Measurements from ENCODE around the gene FES.
"Not testable (repeated sequence)": the region's sequence is repeated elsewhere in the genome, so short reads cannot be mapped to it uniquely, and the experiment has no call there.

Gene FES

DNA sequence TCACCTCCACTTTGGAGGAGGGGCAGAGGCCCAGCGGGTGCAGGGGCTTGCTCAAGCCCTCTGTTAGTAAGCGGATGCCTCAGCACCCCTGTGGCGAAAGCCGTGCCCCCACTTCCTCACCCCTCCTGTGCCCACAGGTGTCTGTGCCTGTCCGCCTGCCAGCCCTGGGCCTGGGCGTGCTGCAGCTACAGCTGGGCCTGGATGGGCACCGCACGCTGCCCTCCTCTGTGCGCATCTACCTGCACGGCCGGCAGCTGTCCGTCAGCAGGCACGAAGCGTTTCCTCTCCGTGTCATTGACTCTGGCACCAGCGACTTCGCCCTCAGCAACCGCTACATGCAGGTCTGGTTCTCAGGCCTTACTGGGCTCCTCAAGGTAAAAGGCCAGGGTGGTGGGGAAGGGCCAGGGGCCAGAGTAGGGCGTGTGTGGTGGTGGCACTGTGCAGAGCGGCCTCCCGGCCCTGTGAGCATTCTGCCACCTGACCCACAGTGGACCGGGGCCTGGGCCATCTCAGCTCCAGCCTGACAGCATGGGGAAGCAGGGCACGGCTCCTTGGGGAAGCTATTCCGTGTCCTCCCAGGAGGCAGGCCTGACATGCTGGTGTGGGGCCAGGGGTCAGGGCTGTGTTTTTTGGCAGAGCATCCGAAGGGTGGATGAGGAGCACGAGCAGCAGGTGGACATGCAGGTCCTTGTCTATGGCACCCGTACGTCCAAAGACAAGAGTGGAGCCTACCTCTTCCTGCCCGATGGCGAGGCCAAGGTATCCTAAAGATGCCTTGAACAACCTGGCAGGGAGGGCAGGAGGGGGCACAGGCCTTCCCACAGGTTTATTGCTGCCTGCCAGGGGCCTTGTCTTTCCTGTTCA, 27.8 kb downstream of the FES start:
- DNase-seq, result no peak

DNA sequence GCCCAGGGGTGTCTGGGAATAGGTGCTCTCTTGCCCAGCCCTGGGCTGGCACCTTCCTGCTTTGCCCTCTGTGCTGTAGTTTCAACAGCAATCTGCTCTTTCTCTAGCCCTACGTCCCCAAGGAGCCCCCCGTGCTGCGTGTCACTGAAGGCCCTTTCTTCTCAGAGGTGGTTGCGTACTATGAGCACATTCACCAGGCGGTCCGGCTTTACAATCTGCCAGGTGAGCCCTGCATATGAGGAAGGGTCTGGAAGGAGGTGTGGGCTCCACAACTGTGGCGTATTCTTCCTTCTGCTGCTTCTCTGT, 28.4 kb downstream of the FES start:
- DNase-seq, result no peak

DNA sequence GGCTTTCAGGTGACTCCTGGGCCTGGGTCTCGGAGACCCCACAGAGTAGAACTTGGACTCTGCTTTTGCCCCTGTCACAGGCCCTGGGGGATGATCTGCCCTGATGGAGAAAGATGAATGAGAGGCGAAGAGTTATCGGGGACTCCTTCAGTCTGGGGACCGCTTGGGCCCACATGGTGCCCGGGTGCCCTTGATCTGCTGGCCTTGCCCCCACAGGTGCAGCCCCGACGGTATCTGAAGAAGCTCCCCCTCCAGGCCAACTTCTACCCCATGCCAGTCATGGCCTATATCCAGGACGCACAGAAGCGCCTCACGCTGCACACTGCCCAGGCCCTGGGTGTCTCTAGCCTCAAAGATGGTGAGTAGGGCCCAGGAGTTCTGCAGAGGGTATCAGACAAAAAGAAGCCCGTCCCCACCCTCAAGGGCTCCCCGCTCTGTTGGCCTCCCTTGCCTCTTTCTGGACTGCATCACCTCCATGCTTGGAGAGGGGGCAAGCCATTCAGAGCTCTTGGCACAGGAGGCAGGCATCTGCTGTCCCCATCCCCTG, 29.2 kb downstream of the FES start:
- DNase-seq, result no peak

DNA sequence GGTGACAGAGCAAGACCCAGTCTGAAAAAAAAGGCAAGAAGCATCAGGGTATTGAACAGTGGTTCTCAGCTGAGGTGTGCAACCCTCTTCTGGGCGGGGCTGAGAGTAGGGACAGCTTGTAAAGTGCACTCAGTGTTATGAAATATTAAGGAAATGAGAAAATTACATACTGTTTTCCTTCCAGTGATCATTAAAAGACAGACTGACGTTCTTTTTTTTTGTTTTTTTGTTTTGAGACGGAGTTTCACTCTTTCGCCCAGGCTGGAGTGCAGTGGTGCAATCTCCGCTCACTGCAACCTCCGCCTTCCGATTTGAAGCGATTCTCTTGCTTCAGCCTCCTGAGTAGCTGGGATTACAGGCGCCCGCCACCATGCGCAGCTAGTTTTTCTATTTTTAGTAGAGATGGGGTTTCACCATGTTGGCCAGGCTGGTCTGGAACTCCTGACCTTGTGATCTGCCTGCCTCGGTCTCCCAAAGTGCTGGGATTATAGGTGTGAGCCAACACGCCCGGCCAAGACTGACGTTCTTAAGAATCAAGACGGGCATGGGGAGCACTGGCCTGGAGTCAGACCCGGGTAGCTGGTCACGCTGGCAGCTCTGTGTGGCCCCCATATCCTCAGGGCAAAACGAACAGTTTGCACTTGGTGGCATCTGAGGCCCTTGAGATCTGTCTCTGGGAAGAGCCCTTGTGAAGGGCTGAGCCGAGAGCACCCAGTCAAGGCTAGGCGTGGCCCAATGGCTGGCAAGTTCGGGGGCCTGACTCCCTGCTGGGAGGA, 30.2 kb downstream of the FES start:
- DNase-seq, result no peak

DNA sequence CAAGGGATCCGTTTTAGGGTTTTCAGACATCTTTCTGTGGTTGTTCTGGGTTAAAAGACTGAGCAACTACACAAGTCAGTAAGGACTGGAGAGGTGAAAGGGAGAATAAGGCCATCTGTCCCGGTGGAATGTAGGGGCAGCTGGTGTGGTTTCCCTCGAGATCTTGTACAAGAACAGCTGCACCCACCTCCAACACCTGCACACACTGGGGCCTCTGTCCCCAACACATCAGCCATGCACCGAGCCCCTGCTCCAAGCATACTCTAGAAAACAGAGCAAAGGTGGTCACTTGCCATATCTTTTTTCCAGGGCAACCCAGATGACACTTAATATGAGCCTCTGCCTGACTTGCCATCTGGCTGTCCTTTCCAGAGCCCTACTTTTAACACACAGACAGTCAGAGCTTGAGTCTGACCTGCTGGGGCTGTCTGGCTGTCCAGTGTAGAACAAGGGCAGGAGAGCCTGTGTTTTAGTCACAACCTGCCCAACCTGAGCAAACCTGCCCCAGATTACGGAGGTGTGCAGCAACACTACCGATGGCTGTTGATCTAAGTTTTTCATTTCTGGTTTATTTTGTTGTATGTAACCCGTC, 31.0 kb downstream of the FES start:
- DNase-seq, result no peak

DNA sequence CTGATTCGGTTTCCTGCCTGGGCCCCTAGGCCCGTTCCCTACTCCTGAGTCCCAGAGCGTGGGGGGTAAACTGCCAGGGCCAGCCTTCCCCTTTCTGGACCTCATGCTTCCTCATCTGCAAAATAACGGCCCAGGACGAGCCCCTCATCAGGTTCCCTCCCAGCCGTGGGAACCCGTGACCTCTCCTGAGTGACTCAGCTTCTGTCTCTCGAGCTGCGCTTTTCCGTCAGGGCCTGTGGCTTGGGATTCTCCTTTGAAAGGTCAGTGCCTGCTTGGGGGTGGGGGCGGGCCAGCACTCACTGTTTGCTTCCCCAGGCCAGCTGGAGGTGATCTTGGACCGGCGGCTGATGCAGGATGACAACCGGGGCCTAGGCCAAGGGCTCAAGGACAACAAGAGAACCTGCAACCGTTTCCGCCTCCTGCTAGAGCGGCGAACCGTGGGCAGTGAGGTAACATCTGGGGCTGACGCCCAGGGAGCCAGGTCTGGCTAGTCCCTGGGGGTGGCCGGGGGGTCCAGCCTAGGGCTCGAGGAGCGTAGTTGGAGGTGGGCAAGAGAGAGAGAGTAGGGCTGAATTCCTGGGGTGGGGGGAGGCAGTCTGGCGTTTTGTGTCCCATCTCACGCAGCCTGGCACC, 31.6 kb downstream of the FES start:
- no peak for DNase-seq

DNA sequence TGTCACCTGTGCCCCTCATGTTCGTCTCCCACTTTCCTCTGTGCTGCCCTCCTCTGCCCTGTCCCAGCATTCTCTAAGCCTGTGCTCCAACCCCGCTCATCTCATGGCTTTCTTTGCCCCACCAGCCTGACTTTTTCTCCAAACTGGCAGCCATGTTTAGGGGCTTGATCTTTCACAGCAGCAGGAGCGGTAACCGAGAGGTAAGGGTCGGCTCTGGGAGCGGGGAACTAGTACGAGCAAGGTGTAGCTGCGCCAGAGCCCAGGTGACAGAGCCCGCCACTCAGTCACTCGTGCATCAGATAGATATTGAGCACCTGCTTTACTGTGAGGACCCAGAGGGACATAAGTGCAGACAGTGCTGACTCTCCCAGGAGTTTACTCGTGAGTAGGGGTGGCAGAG, 32.2 kb downstream of the FES start:
- DNase-seq, result no peak

DNA sequence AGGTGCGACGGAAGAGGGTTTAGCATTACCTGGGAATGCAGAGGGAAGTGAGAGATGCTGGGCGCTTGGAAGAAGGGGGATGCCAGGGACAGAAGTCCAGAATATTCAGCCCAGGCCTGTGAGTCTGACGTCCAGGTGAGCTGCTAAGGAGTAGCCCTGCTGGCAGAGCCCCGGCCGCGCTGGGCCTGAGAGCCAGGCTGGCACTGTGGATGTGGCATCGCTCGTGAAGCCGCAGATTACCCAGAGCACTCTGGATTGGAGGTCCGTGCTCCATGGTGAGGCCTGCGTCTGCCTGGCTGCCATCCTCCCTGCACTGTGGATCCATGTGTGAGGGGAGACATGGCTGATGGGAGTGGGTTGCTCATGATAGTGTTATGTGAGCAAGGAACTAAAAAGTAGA, 33.3 kb downstream of the FES start:
- no peak for DNase-seq

DNA sequence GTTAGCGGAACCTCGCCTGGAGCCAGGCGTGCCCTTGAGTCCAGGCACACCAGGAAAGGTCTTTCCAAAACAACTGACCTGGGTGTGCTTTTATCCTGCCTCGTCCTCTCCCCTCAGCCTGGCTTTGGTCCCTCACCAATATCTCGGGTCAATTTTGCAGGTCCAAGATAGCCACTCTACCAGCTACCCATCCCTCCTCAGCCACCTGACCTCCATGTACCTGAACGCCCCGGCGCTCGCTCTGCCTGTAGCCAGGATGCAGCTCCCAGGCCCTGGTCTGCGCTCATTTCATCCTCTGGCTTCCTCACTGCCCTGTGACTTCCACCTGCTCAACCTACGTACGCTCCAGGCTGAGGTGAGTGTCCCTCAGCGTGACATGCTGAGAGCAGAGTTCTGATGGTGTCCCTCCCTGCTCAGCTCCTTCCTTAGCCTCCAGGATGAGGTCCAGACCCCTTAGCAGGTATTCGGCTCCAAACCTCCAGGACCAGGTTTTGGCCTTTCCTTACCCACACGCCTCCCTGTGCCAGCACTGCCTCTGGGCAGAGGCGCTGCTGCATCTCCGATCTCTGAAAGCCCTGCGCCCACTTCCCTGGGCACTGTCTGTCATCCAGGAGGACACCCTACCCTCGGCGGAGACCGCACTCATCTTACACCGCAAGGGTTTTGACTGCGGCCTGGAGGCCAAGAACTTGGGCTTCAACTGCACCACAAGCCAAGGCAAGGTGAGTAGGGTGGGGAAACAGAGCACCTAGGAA, 33.9 kb downstream of the FES start:
- DNase-seq, result no peak

DNA sequence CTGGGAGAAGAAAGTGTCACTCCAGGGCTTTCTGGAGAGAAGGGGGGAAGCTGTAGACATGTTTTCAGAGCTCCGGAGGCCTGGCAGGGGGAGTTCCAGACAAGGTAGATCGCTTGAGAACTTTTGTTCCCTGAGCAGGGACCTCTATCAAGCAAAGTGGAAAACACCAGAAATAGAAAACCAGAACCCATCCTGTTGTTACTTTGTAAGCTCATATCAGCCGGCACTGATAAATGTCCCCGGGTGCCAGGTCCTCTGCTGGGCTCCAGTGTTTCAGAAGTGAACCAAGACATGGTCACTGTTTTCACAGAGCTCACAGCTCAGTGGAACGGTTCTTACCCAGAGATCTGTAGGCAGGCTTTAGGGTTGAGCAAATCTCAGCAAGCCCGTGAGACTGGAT, 34.5 kb downstream of the FES start:
- no peak for DNase-seq

DNA sequence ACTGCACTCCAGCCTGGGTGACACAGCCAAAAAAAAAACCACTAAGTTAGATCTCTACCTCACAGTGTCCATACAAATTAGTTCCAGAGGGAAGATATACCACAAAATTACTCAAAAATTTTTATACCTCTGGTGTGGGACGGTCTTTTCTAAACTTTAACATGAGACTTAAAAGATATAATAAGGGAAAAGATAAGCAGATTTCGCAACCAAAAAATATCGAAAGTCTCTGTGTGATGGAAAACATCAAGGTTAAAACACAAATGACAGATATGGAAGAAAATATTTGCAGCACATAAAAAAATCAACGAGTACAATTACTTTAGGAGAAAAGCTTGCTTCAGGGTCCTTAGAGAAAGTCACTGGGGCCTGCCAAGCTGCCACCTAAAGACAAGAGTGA, 37.6 kb downstream of the FES start:
- no peak for DNase-seq

DNA sequence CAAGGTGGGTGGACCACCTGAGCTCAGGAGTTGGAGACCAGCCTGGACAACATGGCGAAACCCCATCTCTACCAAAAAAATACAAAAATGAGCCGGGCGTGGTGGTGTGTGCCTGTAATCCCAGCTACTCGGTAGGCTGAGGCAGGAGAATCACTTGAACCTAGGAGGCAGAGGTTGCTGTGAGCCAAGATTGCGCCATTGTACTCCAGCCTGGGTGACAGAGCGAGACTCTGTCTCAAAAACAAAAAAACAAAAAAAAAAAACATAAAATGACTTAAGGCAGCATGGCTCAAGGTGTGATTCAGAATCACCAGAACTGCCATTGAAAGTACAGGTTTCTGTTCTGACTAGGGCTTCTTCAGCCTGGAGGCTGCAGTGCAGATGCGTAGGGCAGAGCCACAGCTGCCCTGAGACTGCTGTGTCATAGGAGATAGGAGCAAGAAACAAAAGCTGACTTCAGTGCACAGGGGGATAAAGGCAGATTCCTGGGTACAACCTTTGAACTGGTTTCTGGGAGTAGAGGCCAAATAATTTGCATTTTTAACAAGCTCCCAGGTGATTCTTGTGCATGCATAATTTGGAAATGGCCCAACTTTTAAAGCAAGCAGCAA, 38.5 kb downstream of the FES start:
- not testable (repeated sequence) for DNase-seq

DNA sequence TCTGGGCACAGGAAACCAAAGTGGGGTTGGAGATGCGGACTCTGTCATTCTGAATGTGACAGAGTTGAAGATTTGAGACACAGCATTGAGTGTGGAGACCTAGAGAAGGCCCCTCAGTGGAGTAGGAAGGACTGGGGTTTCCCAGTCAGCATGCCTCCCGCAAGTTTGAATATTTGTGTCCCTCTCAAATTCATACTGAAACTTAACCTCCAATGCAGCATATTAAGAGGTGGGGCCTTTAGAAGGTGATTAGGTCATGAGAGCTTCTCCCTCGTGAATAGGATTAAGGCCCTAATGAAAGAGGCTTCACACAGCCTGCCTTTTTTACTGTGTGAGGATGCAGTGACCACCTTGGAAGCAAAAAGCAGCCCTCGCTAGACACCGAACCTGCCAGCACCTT, 40.1 kb downstream of the FES start:
- DNase-seq, result no peak

DNA sequence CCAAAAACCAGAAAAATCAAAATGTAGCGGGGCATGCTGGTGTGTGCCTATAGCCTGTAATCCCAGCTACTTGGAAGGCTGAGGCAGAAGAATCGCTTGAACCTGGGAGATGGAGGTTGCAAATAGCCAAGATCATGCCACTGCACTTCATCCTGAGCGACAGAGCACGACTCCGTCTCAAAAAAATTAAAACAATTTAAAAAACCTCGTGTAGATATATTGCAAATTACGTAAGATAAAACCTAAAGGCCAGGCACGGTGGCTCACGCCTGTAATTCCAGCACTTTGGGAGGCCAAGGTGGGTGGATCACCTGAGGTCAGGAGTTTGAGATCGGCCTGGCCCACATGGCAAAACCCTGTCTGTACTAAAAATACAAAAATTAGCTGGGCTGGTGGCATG, 42.5 kb downstream of the FES start:
- not testable (repeated sequence) for DNase-seq

DNA sequence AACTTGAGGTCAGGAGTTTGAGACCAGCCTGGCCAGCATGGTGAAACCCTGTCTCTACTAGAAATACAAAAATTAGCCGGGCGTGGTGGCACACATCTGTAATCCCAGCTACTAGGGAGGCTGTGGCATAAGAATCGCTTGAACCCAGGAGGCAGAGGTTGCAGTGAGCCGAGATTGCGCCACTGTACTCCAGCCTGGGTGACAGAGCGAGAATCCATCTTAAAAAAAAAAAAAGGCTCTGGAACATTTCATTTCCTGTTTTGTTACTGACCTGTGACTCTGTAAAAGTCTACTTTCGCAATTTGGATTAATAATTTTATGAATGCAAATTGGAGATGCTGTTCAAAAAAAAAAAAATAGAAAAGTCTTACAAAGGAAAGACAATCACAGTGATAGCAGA, 43.8 kb downstream of the FES start:
- not testable (repeated sequence) for DNase-seq

DNA sequence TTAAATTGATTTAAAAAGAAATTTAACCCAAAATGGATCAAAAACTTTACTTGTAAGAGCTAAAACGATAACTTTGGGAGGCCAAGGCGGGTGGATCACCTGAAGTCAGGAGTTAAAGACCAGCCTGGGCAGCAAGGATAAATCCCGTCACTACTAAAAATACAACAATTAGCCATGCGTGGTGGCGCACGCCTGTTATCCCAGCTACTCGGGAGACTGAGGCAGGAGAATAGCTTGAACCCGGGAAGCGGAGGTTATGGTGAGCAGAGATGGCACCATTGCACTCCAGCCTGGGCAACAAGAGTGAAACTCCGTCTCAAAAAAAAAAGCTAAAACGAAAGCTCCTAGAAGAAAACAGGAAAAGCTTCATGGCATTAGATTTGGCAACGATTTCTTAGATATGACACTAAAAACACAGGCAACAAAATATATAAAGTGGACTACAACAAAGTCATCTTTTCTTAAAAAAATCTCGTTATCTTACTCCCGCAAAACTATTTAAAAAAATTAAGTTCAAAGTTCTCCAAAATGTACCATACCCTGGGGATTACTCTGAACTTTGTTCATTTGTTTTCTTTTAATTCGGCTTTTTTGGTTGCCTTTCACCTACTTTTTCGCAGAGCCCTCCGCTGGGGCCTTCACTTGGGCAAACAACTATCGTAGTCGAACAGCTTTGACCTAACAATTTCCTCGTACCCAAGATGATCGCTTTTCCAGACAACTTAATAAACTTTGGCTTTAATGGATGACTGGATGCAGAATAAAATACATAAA, 45.1 kb downstream of the FES start:
- DNase-seq, result no peak

DNA sequence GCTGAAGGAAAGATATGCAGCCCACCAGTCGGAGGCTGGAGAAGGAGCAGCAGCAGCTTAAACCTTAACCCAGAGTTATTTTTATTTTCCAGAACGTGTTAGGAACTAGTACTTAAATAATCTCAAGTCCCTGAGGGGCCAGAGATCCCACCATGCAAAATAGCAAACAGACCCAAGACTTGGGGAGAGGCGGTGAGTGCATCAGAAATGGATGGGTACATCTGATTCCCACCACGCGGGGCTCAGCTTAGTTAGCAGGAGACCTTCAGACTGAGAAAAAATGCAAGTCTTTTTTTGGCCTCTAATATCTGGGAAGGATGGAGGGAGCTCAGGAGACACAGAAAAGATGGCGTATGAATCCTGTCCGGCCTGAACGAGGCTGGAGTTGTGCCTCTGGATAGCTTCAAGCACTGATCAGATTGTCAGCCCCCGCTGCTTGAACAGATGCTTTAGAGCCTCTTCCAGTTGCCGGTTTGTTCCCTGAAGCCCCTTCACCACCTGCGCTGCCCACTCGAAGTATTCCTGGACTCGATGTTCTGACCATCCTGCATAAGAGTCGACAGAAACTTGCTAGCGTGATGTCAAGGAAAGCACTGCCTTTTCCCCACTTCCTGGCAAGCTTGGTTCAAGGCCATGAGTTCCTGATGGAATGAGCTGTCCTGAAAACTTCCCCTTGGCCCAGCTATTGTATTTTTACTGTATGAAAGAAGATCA, 46.7 kb downstream of the FES start:
- no peak for DNase-seq

DNA sequence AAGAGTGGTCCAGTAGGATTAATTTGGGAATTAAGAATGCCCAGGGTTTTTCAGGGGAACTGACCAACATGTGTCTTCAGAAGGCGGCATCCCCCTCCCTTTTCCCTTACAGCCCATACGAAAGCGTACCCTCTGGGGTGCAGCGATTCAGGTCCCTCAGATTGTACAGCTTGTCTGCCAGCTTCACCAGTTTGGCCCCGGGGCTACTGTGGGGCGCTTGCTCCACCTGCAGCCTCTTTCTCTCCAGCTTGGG, 47.2 kb downstream of the FES start:
- DNase-seq, result no peak

DNA sequence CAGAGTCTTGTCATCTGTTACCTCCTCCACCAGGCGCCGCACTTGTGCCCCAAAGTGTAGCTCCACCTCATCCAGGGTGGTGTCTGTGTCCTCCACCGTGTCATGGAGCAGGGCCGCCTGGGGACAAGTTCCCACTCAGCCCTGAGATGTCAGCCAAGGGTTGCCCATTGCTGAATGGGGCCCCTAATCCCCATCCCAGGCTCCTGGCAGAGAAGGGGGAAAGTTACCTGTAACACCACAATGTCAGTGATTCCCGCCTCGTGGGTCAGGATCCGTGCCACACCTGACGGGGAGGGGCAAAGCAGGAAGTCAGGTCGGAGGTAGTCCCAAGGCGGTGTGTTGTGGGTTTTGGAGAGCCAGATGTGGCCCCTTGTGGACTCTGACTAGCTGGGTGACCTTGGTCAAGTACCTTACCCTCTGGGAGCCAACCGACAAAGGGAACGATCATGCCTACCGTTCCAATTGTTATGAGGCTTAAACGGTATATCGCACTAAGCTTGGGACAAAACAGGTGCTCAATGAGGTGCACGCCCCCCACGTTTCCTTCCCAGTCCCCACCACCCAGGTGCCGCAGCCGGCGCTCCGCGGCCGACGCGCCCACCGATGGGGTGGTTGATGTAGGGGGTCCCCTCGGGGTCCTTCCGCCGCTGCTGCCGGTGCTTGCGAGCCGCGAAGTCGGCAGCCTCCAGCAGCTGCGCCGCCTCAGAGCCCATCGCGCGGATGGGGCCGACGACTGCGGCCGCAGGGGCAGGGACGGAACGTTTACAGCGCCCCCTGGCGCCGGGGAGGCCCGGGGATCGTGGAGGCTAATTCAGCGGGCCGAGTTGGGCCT, 47.7 kb downstream of the FES start, which contains the start of gene HDDC3:
HDDC3 (minus strand) TSS at position 722 of the 832 bp plus-strand sequence; CDS start at position 713, 9 bp downstream.
- DNase-seq, result peak; percentile 83 to 92 (median 87)

DNA sequence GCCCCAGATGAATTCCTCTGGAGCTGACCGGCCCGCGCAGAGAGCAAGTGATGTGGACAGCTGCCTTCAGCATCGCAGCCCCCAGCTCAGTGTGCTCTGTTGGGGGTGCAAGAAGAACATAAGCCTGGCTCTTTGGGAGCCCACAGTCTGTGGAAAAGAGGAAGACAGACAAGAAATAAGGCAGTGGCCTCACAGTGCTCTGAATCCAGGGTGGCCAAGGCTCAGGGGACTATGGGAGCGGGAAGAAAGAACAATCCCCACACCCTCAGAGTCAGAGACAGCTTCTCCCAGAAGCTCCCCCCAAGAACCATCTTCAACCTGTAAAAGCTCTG, 48.3 kb downstream of the FES start:
- DNase-seq, result no peak
